H1 (cell line): ENCODE results near the gene CDC14B. TPM values are rescaled to one million over a fixed set of nuclear protein-coding genes. Genes with fewer than 3 reads are reported as not detected.
A peak's percentile ranks its signal among the peaks of the same experiment; 100 is the strongest.

Experiments used
- CREB1 ChIP-seq: IDR thresholded peaks from 2 replicates; pipeline ENCODE4 v1.6.1; 2012; ENCODE audit warnings: inconsistent platforms
- polyA plus RNA-seq, 7 experiments: library from polyadenylated mRNA; depleted of rRNA in 3 of 7; stranded (reverse) in 5 of 7; unstranded in 2 of 7; fragments of >200 nt in 5 of 7; fragments of 200-250 nt in 2 of 7; gene quantifications; 1 replicate in 5 of 7; 2 replicates in 1 of 7; 4 replicates in 1 of 7; pipeline versions ENCODE4 v1.2.1 to v1.2.3, GENCODE V29; 2011 to 2013; ENCODE audit warnings: missing spikeins in 2 of 7, mixed read lengths in 2 of 7
- total RNA-seq: library from RNA; stranded (reverse); fragmentation: NEBNext Ultra II Directional; extraction: Animal tissue kit (Norgen Biotek cat#: 25700); gene quantifications from 2 replicates; pipeline ENCODE4 v1.2.1, GENCODE V29; 2021

CDC14B gene
- total and polyA plus RNA-seq, 2 of the 8 experiments (the other 6 are each of a cell fraction or from before 2014, with no cell fraction given) = 17.2 to 44.6 TPM

- 0 out of 2 replicates have a peak, but pooled peaks have one; percentile 5 for TF ChIP-seq CREB1
Measured at GRCh38 chr9:96450613-96451528, 168.8 kb downstream of the CDC14B start (continued).

Other genes with a start within 250 kb of the CDC14B start
- gene SLC35D2, start 236.1 kb downstream of the CDC14B start, total RNA-seq = 11.5 and 13.7 TPM in 2 replicates
- gene SLC35D2, start 236.1 kb downstream of the CDC14B start, polyA plus RNA-seq (2011; rRNA removed) = 7.0 and 9.6 TPM in 2 replicates
- gene ZNF367, start 201.5 kb downstream of the CDC14B start, total RNA-seq = 6.7 and 8.2 TPM in 2 replicates
- 2.0 and 2.2 TPM in 2 replicates for gene ZNF367, start 201.5 kb downstream of the CDC14B start, polyA plus RNA-seq (2011; rRNA removed)
- gene HABP4, start 169.7 kb downstream of the CDC14B start, total RNA-seq = 10.5 and 11.2 TPM in 2 replicates
- 3.3 and 3.8 TPM in 2 replicates for gene HABP4, start 169.7 kb downstream of the CDC14B start, polyA plus RNA-seq (2011; rRNA removed)
- 7.3 and 8.3 TPM in 2 replicates for gene PRXL2C, start 35.5 kb upstream of the CDC14B start, total RNA-seq
- 1.8 and 2.8 TPM in 2 replicates for gene PRXL2C, start 35.5 kb upstream of the CDC14B start, polyA plus RNA-seq (2011; rRNA removed)
- gene ZNF510, start 158.2 kb upstream of the CDC14B start, total RNA-seq = 16.1 and 16.8 TPM in 2 replicates
- gene ZNF510, start 158.2 kb upstream of the CDC14B start, polyA plus RNA-seq (2011; rRNA removed) = 3.3 and 5.3 TPM in 2 replicates
- 5.2 and 7.4 TPM in 2 replicates for gene ZNF782, start 234.7 kb upstream of the CDC14B start, total RNA-seq
- gene ZNF782, start 234.7 kb upstream of the CDC14B start, polyA plus RNA-seq (2011; rRNA removed) = 1.1 and 1.4 TPM in 2 replicates